GM12878 (cell line): Measurements from ENCODE around the gene APBB1IP. TPM values are rescaled to one million over a fixed set of nuclear protein-coding genes. Genes with fewer than 3 reads are reported as not detected.

ENCODE experiments used
- ATAC-seq: fragments of 200-7000 bp; cut with Tn5 transposase; 3 replicates; pipeline ENCODE4 v1.9.1; 2020; ENCODE audit warnings: mild to moderate bottlenecking, moderate library complexity
- BruUV-seq: library from RNA; stranded (reverse); fragments of 400-500 nt; replicated peaks from 2 replicates; lab custom pipeline; 2021; lab: Mats Ljungman, UMichigan
- CTCF ChIA-PET: fragments of 300-600 bp; sonication (Branson Sonifier 250); formaldehyde crosslinking; extraction: SDS; loops from one replicate; lab custom pipeline; 2021; ENCODE audit warnings: inconsistent platforms; lab: Yijun Ruan, JAX
- POLR2A ChIA-PET: fragments of 350-600 bp; formaldehyde crosslinking; extraction: SDS; loops from one replicate; lab custom pipeline; 2021; ENCODE audit warnings: inconsistent platforms; lab: Charles Lee
- RAD21 ChIA-PET: fragments of 300-600 bp; sonication (Branson Sonifier 250); formaldehyde crosslinking; loops from one replicate; lab custom pipeline; 2023; ENCODE audit warnings: antibody characterized with exemption; ENCODE audit not compliant: unreplicated experiment; lab: Charles Lee
- SMC1A ChIA-PET: fragments of 300-600 bp; sonication (Branson Sonifier 250); formaldehyde crosslinking; loops from one replicate; lab custom pipeline; 2023; ENCODE audit not compliant: unreplicated experiment, uncharacterized antibody; lab: Charles Lee
- DNase-seq: peaks from one replicate; pipeline ENCODE4 v3.0.0-alpha.2; 2011; ENCODE audit warnings: low read depth, low spot score
- FAIRE-seq: peaks from 3 replicates; lab custom pipeline; 2011; peaks lifted over from hg19 to GRCh38; lab: Jason Lieb, UNC
- H2AFZ ChIP-seq: 2 replicates; pipeline ENCODE4 v1.6.0; 2011; ENCODE audit warnings: low read depth, low read length, control low read depth; ENCODE audit not compliant: control insufficient read depth
- H3K27ac ChIP-seq: 2 replicates; pipeline ENCODE4 v1.5.1; 2011; ENCODE audit warnings: control low read depth; ENCODE audit not compliant: control insufficient read depth, insufficient read depth
- H3K27me3 ChIP-seq, 2 experiments: replicated peaks in 1 of 2; 2 replicates each; pipeline versions ENCODE4 v1.6.0 to v1.6.1; 2011; ENCODE audit warnings: low read length in 1 of 2; ENCODE audit not compliant: control insufficient read depth in 2 of 2, insufficient read depth in 2 of 2
- H3K36me3 ChIP-seq, 2 experiments: 2 replicates each; pipeline ENCODE4 v1.5.1; 2011; ENCODE audit warnings: low read length in 1 of 2; ENCODE audit not compliant: control insufficient read depth in 2 of 2, insufficient read depth in 2 of 2
- H3K4me1 ChIP-seq: 2 replicates; pipeline ENCODE4 v1.6.1; 2011; ENCODE audit warnings: mild to moderate bottlenecking, low read length, moderate library complexity, mixed read lengths; ENCODE audit not compliant: control insufficient read depth, insufficient read depth
- H3K4me2 ChIP-seq: 2 replicates; pipeline ENCODE4 v1.6.0; 2011; ENCODE audit warnings: control low read depth; ENCODE audit not compliant: control insufficient read depth, insufficient read depth
- H3K4me3 ChIP-seq: fragments of 200-600 bp; sonication (generic); 2 replicates; pipeline ENCODE4 v1.5.1; 2016
- H3K79me2 ChIP-seq: 2 replicates; pipeline ENCODE4 v1.6.0; 2011; ENCODE audit warnings: low read length; ENCODE audit not compliant: control insufficient read depth, insufficient read depth
- H3K9ac ChIP-seq: 2 replicates; pipeline ENCODE4 v1.8.0; 2011; ENCODE audit warnings: low read length, control low read depth, mixed read lengths; ENCODE audit not compliant: control insufficient read depth, insufficient read depth
- H3K9me3 ChIP-seq: replicated peaks from 3 replicates; pipeline ENCODE4 v1.5.1; 2011; ENCODE audit warnings: mild to moderate bottlenecking, low read length; ENCODE audit not compliant: control insufficient read depth, insufficient read depth
- H4K20me1 ChIP-seq: 2 replicates; pipeline ENCODE4 v1.6.0; 2011; ENCODE audit not compliant: control insufficient read depth, insufficient read depth
- E4F1 ChIP-seq: fragments of 450-650 bp; IDR thresholded peaks from 2 replicates; pipeline ENCODE4 v1.6.1; 2018; ENCODE audit warnings: borderline replicate concordance, mild to moderate bottlenecking; ENCODE audit not compliant: partially characterized antibody
- ETV6 ChIP-seq, 2 experiments: fragments of 450-650 bp in 1 of 2; IDR thresholded peaks in 1 of 2; conservative IDR thresholded peaks in 1 of 2; 2 replicates each; pipeline ENCODE4 v1.6.1; 2014; ENCODE audit warnings: antibody characterized with exemption in 1 of 2, borderline replicate concordance in 1 of 2, low read depth in 1 of 2, mild to moderate bottlenecking in 1 of 2, moderate library complexity in 1 of 2
- GABPA ChIP-seq: IDR thresholded peaks from 2 replicates; pipeline ENCODE4 v1.6.1; 2014; ENCODE audit warnings: antibody characterized with exemption, low read depth, mild to moderate bottlenecking, inconsistent platforms
- NBN ChIP-seq: fragments of 450-650 bp; IDR thresholded peaks from 2 replicates; pipeline ENCODE4 v1.6.1; 2016
- RELA ChIP-seq: fragments of 450-650 bp; IDR thresholded peaks from 2 replicates; pipeline ENCODE4 v1.8.0; 2014; ENCODE audit warnings: borderline replicate concordance; ENCODE audit not compliant: partially characterized antibody
- ZNF384 ChIP-seq: IDR thresholded peaks from 2 replicates; pipeline ENCODE4 v1.6.1; 2012; ENCODE audit warnings: low read depth, mild to moderate bottlenecking, low read length, improper control_type of control experiment, borderline replicate concordance
- WGBS: methylation state at CpG from one replicate; pipeline ENCODE4 v1.1.6; 2016; ENCODE audit warnings: low lambda C conversion rate; ENCODE audit not compliant: insufficient replicate concordance, insufficient coverage; ENCODE audit errors: missing lambda C conversion rate; 5-methylcytosine and 5-hydroxymethylcytosine counted together
- in situ Hi-C: fragments of 300-500 bp; cut with MboI; formaldehyde crosslinking; loops from 9 replicates; pipeline ENCODE4 v1.14.3; 2018; ENCODE audit warnings: mixed read lengths
- intact Hi-C: fragments of 100-400 bp; cut with micrococcal nuclease; formaldehyde crosslinking; loops from one replicate; pipeline ENCODE4 v1.14.2; 2022; ENCODE audit not compliant: unreplicated experiment
- polyA plus RNA-seq, 11 experiments: library from polyadenylated mRNA; depleted of rRNA in 4 of 11; unstranded in 6 of 11; stranded (reverse) in 5 of 11; fragments of >200 nt; fragmentation: Nextera tagmentation in 4 of 11; fragmentation: Illumina TruSeq in 1 of 11; extraction: Ambion mirVana in 4 of 11; extraction: Trizol in 1 of 11; gene quantifications; 1 replicate in 1 of 11; 2 replicates in 10 of 11; pipeline versions ENCODE4 v1.2.1 to v1.2.3, GENCODE V29; 2011 to 2016; ENCODE audit warnings: inconsistent platforms in 2 of 11, missing spikeins in 2 of 11, low read depth in 1 of 11
- total RNA-seq, 4 experiments: library from RNA; depleted of rRNA in 3 of 4; stranded (reverse); fragments of >200 nt in 3 of 4; fragmentation: Illumina TruSeq in 1 of 4; extraction: Trizol in 1 of 4; gene quantifications; 2 replicates each; pipeline versions ENCODE4 v1.2.1 to v1.2.3, GENCODE V29; 2013 to 2021
- TF ChIP-seq, protein P1 (sequence below): fragments of 450-650 bp; IDR thresholded peaks from 2 replicates; pipeline ENCODE4 v1.6.1; 2017; ENCODE audit warnings: mild to moderate bottlenecking, moderate library complexity
- TF ChIP-seq, protein P2 (sequence below): fragments of 450-650 bp; IDR thresholded peaks from 2 replicates; pipeline ENCODE4 v1.6.1; 2017; ENCODE audit warnings: borderline replicate concordance
- TF ChIP-seq, protein P3 (sequence below): IDR thresholded peaks from 2 replicates; pipeline ENCODE4 v1.6.1; 2011; ENCODE audit warnings: mild to moderate bottlenecking, low read depth, low read length, moderate library complexity; ENCODE audit not compliant: insufficient replicate concordance

APBB1IP gene
- total and polyA plus RNA-seq, 10 of the 15 experiments (the other 5 are each of a cell fraction or from before 2014, with no cell fraction given) = 7.3 to 67.4 (median 19.9) TPM

DNA sequence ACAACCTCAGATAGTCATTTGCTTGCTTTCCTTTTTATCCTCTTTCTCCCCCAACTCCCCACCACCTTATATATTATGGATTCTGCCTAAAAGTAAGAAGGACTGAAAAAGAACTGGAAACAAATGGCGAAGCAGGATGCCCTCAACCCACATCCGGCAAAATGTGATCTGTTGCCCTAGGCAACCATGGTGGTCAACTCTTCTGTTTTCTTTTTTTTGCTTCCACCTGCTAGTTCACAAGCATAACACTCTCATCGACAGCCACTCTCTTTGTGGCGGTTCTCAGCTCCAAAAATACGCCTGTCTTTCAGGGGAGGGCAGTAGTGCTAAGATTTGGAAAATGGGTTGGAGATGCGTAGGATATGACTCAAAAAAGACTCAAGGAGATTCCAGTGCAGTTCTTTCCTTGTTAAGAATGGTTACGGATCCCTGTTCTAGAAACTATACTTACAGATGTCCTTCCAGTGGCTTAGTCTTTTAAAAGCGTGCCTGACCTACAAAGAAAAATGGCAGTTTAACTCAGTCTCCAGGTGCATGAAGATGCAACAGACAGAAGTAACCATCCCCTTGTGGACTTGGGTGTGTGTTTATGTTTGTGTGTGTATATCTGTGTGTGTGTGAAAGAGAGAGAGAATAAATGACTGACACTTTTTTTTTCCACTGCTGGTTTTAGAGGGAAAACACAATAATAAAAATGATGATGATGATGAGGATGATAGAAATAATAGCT, 10.7 kb downstream of the APBB1IP start:
- ChIA-PET SMC1A (interaction anchor here (0.6 to 5.1 kb wide), 12 partner anchors 12 to 101 kb away, joined by 3 to 31 read pairs (median 4); partner anchors contain the start of gene APBB1IP), POLR2A (interaction anchor here (0.6 to 2.0 kb wide), 6 partner anchors 10 to 31 kb away, joined by 3 to 6 read pairs (median 4); partner anchors contain the start of gene APBB1IP), RAD21 (interaction anchor here (0.7 to 2.6 kb wide), 5 partner anchors 9 to 113 kb away, joined by 3 to 15 read pairs (median 3); partner anchors contain the start of gene APBB1IP), CTCF (interaction anchor here (0.6 to 1.2 kb wide), 6 partner anchors 12 to 107 kb away, joined by 3 read pairs; no protein-coding TSS in a partner anchor)
- 0% methylated on average over 8 of the region's 8 CpGs for WGBS
- Histone ChIP-seq H3K4me2 (peak overlapping the region; percentile 96), H2AFZ (peak overlapping the region; percentile 37), H3K27ac (peak overlapping the region; percentile 84), H3K27me3 (no peaks in the 10 kb centered on the region), H3K4me3 (peak overlapping the region; percentile 44; the same call in 1 of the 2 replicates), H3K79me2 (peaks cover 91% of the 10 kb centered on the region), H4K20me1 (no peaks in the 10 kb centered on the region), H3K36me3 (peaks cover 0 to 15% of the 10 kb centered on the region in 2 experiments; a peak in 2 of 4 replicates), H3K4me1 (peaks cover 26% of the 10 kb centered on the region), H3K9ac (peak overlapping the region; percentile 66; the same call in 1 of the 2 replicates), H3K9me3 (peaks cover 16% of the 10 kb centered on the region)
- DNase-seq = peak; percentile 84
- ATAC-seq = peak; percentile 77
- intact Hi-C loops = loop anchor here (1.0 to 5.0 kb wide), 5 partner anchors 8 to 93 kb away; partner anchors contain the start of gene APBB1IP
- no TSS peak for BruUV-seq
- in situ Hi-C loops = loop anchor here (25.0 kb wide), 1 partner anchor 1537 kb away; no protein-coding TSS in a partner anchor
- peak; percentile 57 for FAIRE-seq
- TF ChIP-seq RELA (no peak), NBN (peak; percentile 79), GABPA (peak; percentile 57; the same call in 1 of the 2 replicates), E4F1 (no peak), ETV6 (conservative IDR thresholded peaks at IDR 0.05 in 1 of 2, IDR thresholded peaks at IDR 0.05 in 1 of 2; ENCODE audit: borderline replicate concordance in 1 of 2, low read depth in 1 of 2) (no peak), ZNF384 (peak; percentile 87)
- TF ChIP-seq, protein P1, sequence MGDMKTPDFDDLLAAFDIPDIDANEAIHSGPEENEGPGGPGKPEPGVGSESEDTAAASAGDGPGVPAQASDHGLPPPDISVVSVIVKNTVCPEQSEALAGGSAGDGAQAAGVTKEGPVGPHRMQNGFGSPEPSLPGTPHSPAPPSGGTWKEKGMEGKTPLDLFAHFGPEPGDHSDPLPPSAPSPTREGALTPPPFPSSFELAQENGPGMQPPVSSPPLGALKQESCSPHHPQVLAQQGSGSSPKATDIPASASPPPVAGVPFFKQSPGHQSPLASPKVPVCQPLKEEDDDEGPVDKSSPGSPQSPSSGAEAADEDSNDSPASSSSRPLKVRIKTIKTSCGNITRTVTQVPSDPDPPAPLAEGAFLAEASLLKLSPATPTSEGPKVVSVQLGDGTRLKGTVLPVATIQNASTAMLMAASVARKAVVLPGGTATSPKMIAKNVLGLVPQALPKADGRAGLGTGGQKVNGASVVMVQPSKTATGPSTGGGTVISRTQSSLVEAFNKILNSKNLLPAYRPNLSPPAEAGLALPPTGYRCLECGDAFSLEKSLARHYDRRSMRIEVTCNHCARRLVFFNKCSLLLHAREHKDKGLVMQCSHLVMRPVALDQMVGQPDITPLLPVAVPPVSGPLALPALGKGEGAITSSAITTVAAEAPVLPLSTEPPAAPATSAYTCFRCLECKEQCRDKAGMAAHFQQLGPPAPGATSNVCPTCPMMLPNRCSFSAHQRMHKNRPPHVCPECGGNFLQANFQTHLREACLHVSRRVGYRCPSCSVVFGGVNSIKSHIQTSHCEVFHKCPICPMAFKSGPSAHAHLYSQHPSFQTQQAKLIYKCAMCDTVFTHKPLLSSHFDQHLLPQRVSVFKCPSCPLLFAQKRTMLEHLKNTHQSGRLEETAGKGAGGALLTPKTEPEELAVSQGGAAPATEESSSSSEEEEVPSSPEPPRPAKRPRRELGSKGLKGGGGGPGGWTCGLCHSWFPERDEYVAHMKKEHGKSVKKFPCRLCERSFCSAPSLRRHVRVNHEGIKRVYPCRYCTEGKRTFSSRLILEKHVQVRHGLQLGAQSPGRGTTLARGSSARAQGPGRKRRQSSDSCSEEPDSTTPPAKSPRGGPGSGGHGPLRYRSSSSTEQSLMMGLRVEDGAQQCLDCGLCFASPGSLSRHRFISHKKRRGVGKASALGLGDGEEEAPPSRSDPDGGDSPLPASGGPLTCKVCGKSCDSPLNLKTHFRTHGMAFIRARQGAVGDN = no peak
- TF ChIP-seq, protein P2, sequence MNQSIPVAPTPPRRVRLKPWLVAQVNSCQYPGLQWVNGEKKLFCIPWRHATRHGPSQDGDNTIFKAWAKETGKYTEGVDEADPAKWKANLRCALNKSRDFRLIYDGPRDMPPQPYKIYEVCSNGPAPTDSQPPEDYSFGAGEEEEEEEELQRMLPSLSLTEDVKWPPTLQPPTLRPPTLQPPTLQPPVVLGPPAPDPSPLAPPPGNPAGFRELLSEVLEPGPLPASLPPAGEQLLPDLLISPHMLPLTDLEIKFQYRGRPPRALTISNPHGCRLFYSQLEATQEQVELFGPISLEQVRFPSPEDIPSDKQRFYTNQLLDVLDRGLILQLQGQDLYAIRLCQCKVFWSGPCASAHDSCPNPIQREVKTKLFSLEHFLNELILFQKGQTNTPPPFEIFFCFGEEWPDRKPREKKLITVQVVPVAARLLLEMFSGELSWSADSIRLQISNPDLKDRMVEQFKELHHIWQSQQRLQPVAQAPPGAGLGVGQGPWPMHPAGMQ = no peak
- TF ChIP-seq, protein P3, sequence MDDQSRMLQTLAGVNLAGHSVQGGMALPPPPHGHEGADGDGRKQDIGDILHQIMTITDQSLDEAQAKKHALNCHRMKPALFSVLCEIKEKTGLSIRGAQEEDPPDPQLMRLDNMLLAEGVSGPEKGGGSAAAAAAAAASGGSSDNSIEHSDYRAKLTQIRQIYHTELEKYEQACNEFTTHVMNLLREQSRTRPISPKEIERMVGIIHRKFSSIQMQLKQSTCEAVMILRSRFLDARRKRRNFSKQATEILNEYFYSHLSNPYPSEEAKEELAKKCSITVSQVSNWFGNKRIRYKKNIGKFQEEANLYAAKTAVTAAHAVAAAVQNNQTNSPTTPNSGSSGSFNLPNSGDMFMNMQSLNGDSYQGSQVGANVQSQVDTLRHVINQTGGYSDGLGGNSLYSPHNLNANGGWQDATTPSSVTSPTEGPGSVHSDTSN = no peak
